GM18511 (cell line): ENCODE results near the gene GLG1.
A peak's percentile ranks its signal among the peaks of the same experiment; 100 is the strongest.
"Not testable (repeated sequence)": the region's sequence is repeated elsewhere in the genome, so short reads cannot be mapped to it uniquely, and the experiment has no call there.

ENCODE experiments used
- ATAC-seq: cut with Tn5 transposase; IDR thresholded peaks from one replicate; pipeline ENCODE4 v1.9.1; 2021; ENCODE audit warnings: mild to moderate bottlenecking, moderate library complexity; ENCODE audit not compliant: unreplicated experiment

Gene GLG1

DNA sequence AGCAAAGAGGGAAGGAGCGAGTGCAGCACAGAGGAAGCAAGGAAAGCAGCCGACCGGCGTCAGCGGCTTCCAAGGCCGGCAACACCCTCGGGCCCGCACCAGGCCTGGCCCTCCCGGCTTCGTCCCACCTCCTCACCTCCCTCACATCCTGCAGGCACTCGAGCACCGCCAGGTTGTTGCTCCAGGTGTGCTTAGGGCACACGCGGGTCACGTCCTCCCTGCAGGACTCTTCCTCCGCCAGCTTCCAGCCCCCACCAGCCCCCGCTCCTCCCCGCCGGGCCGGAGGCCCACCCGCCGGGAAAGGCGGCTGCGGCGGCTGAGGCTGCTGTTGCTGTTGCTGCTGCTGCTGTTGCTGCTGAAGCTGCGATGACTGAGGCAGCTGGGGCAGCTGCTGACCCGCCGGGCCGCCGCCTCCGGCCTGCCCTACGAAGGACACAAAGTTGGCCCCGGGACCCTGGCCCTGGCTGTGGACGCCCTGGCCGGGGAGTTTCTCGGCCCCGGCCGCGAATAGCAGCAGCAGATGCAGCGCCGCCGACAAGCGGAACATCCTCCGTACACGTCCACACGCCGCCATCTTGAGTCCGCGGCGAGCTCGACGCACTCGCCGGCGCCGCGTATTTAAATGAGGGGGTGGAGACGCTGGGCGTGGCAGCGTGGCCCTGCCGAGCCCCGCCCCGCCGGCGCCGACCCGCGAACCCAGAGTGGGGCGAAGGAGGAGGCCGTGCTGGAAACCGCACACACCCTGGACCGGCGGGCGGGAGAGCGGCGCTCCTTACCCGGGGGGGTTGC is at the start of gene GLG1:
Gene GLG1 (minus strand): TSS at position 594 of the 789 bp plus-strand sequence. CDS start 20 bp downstream, at position 574.
- peak; percentile 96 for ATAC-seq

DNA sequence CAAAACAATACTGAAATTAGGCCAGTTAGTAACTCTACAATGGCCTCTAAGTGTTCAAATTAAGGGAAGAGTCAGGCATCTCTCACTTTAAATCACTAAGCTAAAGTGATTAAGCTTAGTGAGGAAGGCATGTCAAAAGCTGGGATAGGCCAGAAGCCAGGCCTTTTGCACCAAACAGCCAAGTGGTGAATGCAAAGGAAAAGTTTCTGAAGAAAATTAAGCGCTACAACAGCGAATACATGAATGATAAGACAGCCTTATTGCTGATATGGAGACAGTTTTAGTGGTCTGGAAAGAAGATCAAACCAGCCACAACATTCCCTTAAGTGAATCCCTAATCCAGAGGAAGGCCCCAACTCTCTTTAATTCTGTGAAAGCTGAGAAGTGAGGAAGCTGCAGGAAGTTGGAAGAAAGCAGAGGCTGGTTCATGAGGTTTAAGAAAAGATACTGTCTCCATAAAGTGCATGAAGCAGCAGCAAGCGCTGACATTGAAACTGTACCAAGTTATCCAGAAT is 47.7 kb upstream of the GLG1 start:
- no peak for ATAC-seq

DNA sequence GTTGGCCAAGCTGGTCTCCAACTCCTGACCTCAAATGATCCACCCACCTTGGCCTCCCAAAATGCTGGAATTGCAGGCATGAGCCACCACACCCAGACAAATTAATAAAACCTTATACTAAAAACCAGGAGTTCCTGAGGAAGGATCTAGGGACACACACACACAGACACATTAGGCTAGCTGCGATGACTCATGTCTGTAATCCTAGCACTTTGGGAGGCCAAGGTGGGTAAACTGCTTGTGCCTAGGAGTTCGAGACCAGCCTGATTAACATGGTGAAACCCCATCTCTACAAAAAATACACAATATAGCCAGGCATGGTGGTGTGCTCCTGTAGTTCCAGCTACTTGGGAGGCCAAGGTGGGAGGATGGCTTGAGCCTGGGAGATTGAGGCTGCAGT is 46.0 kb upstream of the GLG1 start:
- not testable (repeated sequence) for ATAC-seq

DNA sequence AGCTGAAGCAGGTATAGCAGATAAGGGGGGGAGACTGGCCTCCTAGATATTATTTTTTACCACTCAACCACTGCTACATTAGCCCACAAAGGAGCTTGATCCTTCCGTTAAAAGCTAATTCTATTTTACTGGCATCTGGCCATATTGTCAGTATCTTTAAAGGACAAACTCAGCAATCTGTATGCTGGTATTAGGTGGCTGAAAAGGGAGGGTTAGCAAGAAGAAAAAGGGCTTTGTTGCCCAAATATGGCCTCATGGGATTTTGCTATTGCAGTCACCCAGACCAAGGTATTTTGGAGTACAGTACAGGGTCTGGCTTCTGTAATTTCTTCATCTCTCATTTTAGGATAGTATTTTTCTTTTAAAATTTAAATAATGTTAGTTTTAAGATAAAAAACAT is 45.3 kb upstream of the GLG1 start:
- no peak for ATAC-seq

DNA sequence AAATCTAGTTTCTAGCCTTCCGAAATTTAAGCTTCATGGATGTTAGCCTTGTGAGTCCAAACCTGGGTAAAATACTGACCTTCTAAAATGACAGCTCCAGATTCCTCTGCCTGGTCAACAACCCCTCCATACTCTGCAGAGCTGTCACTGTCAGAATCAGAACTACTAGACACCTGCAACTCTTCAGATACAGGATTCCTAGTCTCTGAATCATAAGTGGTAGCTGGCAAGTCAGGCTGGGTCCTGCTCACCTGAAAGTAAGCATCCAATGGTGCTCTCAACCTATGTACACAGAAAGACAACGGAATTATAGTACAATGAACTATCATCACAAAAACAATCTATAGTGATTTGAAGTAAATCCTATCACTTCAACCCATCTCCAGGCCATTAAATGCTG is 44.9 kb upstream of the GLG1 start:
- ATAC-seq = no peak

DNA sequence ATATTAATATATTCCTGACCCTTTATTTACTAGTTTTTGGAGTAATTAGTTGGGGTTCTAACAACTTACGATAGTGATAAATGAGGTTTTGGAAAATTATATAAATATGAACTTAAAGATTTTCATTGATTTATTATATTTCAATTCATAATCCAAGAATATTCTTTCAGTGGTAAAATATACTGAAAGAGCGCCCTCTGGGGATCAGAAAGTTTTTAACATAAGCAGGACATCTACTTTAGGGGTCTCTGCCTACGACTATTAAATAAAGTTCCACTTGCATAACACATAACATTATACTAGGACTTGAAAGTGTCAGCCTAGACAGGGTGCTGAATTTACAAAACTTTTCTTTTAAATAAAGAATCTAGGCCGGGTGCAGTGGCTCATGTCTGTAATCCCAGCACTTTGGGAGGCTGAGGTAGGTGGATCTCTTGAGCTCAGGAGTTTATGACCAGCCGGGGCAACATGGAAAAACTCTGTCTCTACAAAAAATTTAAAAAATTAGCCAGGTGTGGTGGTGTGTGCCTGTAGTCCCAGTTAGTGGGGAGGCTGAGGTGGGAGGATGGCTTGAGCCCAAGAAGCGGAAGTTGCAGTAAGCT is 44.2 kb upstream of the GLG1 start:
- no peak for ATAC-seq

DNA sequence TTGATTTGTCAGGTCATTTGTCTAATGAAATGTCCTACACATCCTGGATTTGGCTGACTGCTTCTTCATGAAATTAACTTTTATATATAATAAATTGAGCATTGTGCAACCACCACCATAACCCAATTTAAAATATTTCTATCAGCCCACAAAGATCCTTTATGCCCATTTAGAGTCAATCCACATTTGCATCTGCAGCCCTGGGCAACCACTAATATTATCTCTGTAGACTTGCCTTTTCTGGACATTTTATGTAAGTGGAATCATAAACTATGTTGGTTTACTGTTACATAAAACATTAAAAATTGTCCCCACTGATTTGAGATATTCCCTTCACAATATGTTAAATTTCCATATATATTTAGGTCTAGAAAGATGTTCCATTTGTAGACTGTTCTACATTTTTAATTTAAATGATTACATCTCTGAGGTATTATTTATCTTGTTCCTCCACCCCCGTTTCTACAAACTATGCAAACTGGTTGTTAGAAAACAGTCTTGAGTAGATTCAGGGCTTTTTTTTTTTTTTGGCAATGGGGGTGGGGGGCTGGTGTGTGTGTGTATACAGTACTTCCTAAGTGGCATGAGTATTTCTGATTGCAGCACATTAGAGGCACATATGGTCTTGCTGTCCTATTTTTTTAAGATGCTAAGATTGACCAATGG is 43.1 kb upstream of the GLG1 start:
- ATAC-seq = no peak

DNA sequence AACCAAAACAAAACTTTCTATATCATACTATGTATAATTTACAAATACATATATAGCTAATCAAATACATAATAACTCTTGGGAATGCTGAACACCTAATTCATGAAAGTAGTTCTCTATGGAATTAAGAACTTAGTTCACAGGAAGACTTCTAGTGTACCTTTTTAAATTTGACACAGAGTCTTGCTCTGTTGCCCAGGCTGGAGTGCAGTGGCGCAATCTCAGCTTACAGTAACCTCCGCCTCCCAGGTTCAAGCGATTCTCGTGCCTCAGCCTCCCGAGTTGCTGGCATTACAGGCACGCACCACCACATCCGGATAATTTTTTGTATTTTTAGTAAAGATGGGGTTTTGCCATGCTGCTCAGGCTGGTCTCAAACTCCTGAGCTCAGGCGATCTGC is 35.1 kb upstream of the GLG1 start:
- no peak for ATAC-seq

DNA sequence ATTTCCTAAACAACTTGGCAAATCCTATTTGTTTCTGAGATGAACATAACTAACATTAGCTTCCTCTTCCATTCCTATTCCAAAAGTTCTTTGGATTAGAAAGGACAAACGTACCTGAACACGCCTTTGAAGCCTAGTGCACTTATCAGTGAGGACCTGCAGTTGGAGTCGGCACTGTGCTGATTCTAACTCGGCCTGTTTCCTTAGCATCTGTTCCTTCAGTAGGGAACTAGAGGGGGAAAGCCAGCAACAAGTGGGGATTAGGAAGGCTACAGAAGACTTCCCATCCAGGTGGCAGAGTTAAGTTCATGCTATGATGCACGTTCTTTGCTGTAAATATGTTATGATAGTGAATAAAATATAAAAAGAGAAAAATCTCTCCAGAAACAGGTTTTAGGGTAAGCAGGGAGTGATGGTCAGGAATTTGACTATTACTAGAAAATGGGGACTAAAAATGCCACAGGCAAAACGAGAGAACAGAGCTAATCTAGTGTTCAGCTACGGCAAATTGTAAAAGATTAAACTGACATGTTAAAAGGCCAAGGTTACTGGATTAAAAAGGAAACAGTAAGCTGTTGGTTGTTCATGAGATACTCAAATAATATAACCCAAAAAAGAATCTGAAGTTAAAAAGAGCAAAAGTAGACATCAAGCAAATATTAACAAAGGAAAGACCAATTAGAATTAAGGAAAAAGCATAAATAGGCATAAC is 31.0 kb upstream of the GLG1 start:
- ATAC-seq = no peak

DNA sequence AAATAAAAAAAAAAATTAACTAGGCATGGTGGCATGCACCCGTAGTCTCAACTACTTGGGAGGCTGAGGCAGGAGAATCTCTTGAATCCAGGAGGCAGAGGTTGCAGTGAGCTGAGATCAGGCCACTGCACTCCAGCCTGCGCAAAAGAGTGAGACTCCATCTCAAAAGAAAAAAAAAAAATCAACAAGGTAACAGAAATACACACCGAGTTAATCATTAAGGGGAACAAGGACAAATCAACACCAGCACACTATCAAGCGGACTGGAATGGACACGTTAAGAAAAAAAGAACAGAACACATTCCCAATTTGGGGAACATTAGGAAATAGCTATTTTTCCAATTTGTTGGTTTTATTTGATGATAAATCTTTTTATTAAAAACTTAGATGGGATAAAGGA is 28.4 kb upstream of the GLG1 start:
- no peak for ATAC-seq

DNA sequence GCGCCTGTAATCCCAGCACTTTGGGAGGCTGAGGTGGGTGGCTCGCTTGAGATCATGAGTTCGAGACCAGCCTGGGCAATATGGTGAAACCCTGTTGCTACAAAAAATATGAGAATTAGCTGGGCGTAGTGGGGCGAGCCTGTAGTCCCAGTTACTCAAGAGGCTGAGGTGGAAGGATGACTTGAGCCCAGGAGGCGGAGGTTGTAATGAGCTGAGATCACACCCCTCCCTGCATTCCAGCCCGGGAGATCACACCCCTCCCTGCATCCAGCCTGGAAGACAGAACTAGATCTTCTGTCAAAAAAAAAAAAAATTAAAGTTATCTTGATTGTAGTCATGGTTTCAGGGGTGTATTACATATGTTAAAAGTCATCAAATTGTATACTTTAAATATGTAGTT is 26.8 kb upstream of the GLG1 start:
- no peak for ATAC-seq

DNA sequence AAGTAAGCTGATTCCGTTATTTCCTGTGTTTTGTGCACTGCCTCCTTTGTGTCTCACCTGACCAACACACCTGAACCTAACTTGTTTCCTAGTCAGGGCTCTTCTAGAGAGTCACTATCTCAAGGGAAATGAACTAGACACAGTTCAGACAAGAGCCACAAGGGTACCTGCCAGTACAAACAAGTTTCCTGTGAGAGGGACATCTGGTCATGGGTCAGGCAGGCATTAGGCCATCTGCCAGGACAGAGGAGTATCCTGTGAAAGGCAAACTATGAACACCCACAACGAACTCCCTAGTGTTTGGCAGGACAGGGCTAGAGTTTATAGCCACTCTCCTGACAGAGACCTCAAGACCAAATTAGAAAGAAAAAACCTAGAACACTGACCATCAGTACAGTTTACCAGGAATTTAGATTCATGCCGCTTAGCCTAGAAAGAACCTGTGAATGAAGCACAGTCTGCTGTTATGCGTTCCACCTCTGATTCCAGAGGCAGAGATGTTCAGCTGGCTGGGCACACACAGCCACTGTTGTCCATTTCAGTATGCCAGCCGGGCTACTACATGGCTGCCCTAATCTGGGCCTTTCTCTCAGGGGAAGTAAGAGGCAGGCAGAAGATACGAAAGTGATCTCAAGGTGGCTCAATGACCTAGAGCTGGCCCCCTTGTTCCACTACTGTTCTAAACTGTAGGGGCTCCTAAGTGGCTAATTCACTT is 20.7 kb upstream of the GLG1 start:
- no peak for ATAC-seq

DNA sequence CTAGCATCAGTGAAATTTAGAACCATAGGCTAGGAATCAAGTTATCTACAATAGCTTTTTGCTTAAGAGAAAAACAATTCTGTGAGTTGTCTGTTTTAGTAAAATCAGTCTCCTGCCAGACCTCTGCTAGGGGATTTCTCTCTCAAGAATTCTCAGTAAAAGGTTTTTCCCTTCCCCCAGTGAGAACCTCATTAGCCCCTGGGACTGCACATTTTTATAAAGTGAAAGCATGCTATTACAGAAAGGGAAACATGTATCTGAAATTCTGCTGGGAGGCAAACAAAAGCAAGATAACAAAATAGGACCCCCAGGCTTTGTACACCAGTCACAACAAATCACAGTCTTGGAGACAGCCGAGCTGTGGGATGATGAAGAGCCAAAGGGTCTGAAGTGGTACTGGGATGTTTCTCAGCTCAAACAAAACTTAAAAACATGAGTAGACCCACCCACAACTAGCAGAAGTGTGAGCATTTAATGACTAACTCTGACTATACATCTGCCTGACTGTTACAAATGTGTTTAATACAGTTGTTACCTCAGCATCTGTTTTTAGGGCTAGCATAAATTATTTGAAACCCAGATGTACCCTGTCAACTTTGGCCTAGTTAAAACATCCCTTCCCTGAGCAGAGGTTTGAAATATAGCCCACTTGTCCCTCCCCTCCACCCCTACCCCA is 20.0 kb upstream of the GLG1 start:
- peak; percentile 58 for ATAC-seq

DNA sequence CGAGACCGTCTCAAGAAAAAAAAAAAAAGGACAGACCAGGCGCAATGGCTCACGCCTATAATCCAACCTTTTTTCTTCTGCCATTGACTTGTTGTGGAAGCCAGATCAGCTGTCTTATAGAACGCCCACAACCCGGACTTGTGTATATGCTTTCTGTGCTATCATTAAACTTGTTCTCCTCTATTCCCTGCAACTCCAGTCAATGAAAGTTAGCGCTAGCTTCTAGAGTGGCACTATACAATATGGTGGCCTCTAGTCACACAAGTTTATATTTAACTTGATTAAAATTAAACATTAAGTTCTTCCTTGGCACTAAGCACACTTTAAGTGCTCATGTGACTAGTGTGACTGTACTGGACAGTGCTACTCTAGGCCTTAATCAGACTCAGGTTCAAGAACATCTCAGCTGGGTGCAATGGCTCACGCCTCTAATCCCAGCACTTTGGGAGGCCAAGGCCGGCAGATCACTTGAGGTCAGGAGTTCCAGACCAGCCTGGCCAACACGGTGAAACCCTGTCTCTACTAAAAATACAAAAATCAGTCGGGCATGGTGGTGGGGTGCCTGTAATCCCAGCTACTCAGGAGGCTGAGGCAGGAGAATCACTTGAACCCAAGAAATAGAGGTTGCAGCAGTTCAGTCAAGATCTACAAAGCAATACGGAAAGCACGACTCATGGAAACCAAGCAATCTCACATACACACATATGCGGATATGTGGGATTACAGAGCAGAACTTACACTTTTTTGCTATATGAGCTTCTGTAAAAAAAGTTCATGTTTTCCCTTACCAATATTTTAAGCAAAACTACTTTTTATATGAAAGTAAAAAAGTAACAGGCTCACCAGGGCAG is 18.8 kb upstream of the GLG1 start:
- no peak for ATAC-seq

DNA sequence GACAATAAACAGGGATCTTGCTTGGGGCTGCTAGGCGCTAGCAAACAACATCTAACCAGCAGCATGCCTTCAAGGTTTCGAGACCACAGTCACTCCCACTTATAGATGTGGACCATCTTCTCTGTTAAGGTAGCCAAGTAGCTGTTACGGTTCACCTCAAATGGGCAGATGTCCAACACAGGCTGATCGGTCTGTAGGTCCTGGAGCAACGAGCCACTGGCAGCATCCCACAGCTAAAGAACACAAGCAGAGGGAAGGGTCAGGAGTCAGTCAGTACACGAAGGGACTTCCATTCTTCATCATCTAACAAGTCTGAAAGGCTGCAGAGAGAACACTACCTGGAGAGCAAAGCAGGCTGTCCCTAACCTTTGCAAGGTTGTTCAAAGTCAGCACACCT is 16.9 kb upstream of the GLG1 start:
- no peak for ATAC-seq

DNA sequence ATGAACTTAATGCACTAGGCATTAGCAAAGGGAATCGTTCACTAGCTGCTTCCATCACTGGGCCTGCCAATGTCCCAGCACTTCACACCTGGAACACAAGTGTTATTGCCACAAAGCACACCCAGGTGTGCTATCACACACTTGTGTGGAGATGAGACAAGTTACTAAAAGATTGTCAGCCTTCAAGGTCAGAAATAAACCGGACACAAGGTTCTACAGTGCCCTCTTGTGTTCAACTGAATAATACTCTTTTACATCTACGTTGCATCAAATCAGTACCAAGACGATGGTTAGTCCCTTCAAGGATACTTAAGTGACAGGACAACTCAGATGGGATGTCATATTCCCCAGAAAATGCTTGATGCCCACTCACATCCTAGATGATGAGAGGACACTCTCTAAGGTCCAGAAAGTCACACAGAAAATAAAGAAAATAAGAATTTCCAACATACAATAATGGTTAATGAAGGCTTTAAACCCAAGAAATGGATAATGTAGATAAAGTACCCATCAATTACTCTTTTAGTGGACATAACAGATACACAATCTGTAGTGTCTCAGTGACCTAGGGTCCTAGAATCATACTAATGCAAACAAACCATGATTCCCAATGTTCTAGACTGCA is 16.4 kb upstream of the GLG1 start:
- ATAC-seq = no peak

DNA sequence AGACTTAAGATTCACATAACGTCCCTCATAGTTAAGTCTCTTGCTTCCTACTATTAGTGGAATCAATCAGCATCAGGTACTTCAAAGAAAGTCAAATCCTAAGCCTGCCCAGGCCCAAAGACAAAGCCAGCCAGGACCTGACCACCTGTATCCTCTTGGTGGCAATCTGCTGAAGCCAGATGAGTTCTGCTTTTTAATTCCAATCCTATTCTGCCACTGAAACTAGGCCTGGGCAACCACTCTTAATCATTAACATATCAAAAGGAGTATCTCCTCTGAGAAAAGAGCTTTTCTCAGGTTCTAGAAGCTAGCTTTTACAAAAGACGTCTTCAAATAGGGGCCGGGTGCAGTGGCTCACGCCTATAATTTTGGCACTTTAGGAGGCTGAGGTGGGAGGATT is 15.1 kb upstream of the GLG1 start:
- ATAC-seq = no peak

DNA sequence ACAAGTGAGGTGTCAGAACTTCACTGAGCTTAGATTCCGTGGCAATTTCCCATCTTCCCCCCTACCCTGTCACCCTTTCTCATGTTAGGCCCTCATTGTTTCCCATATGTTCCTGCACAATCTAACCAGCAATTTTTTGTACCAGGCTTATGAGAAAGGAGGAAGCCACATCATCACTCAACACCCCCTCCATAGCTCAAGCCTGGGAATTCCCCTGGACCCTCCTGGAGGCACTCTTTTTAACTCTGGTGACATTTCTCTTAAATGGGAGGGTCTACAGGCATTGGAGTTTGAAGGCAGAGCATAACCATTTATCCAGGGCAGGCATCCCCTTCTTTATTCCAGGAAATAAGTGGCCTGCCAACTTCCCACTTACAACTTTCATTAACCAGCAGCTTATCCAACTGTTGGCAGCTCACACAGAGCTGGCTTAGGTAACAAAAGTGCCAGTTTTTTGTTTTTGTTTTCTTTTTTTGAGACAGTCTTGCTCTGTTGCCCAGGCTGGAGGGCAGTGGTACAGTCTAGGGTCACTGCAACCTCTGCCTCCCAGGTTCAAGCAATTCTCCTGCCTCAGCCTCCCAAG is 10.4 kb upstream of the GLG1 start:
- no peak for ATAC-seq
